ENCODE measurements around the gene PWWP2B.
"Not testable (repeated sequence)": the region's sequence is repeated elsewhere in the genome, so short reads cannot be mapped to it uniquely, and the experiment has no call there.

Gene PWWP2B

GRCh38 chr10:132420981-132421846 is 24.2 kb downstream of the PWWP2B start:
- peak; percentile 67 for DNase-seq

- peak; percentile 83 for DNase-seq
Measured at GRCh38 chr10:132421847-132422751, 25.1 kb downstream of the PWWP2B start.

- peak; percentile 38 for DNase-seq
Measured at GRCh38 chr10:132422903-132423825, 26.2 kb downstream of the PWWP2B start.

- DNase-seq, result peak; percentile 36
Measured at GRCh38 chr10:132423966-132424861, 27.2 kb downstream of the PWWP2B start.

- no peak for DNase-seq
Measured at GRCh38 chr10:132425029-132425756, 28.2 kb downstream of the PWWP2B start.

- no peak for DNase-seq
Measured at GRCh38 chr10:132425757-132426155, 28.8 kb downstream of the PWWP2B start.

GRCh38 chr10:132427006-132427771 is 30.2 kb downstream of the PWWP2B start:
- no peak for DNase-seq

GRCh38 chr10:132427939-132428367 is 31.0 kb downstream of the PWWP2B start:
- DNase-seq, result no peak

- no peak for DNase-seq
Measured at GRCh38 chr10:132428486-132428995, 31.5 kb downstream of the PWWP2B start.

- peak; percentile 85 for DNase-seq
Measured at GRCh38 chr10:132429281-132430230, 32.6 kb downstream of the PWWP2B start.

- DNase-seq, result no peak
Measured at GRCh38 chr10:132430231-132430743, 33.3 kb downstream of the PWWP2B start.

GRCh38 chr10:132430861-132431271 is 33.9 kb downstream of the PWWP2B start:
- DNase-seq, result no peak

- DNase-seq, result no peak
Measured at GRCh38 chr10:132431537-132432175, 34.7 kb downstream of the PWWP2B start.

GRCh38 chr10:132432176-132432540 is 35.2 kb downstream of the PWWP2B start:
- DNase-seq, result no peak

- DNase-seq, result no peak
Measured at GRCh38 chr10:132433671-132434340, 36.8 kb downstream of the PWWP2B start.

GRCh38 chr10:132434405-132435005 is 37.5 kb downstream of the PWWP2B start:
- DNase-seq, result no peak

- not testable (repeated sequence) for DNase-seq
Measured at GRCh38 chr10:132435320-132435719, 38.3 kb downstream of the PWWP2B start.
